Measurements from ENCODE around the gene CLN5. TPM values are rescaled to one million over a fixed set of nuclear protein-coding genes. Genes with fewer than 3 reads are reported as not detected.

CLN5 gene
- polyA plus RNA-seq, 1 experiment = 38.6 TPM

DNA sequence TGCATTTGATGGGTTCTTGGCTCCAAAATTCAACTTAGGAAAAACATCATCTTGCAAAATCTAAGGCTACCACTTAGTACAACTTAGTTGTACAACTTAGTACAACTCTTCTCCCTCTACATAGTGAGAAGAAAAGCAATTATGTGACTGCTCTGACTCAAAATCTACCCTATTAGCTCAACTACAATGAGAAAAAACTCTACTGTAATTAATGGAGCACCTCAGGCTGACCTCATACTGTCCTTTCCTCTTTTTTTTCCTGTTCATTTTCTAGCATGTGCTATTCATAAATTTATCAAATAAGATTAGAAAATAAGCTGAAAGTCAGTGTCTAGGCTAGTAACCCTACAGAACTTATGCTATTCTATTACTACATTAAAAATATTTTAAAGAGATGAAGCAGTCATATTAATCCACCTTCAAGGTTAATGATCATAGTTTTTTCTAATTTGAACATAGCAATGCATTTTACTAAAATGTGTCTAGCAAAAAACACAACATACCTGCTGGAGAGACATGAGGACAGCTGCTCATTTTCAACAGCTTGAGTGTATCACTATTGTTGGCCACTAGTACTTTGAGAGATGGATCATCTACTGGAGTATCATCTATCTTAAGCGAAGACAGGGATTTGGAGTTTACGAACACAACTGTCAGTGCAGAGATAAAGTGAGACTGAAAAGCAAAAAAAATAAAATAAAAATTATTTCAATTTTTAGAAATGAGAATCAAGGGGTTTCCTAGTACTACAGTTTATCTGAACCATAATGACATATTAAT is 23.2 kb downstream of the CLN5 start:
- no peak overlapping the region for H3K27ac ChIP-seq (ENCODE audit: low read depth, low read length)
- H3K9me3 ChIP-seq (ENCODE audit: control insufficient read depth, insufficient read depth, low read length) = no peaks in the 10 kb centered on the region

DNA sequence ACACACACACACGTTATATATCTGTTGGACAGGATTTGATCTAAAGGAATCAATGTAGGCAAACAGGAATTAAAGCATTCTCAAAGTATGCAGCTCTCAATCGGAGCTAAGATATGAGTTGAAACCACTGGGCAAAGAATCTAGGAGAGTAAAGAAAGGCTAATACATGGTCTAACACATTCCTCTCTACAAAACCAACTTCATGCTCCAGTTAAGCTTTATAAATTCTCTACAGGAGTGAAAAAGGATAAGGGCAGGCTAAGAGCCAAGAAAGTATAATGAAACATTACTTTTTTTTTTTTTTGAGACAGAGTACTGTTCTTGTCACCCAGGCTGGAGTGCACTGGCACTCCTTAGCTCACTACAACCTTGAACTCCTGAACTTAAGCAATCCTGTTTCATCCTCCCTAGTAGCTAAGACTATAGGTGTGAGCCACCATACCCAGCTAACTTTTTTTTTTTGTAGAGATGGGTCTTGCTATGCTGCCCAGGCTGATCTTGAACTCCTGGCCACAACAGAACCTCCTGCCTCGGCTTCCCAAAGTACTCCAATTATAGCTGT is 24.5 kb downstream of the CLN5 start:
- H3K4me3 ChIP-seq (ENCODE audit: low read depth, low read length) = no peak overlapping the region
- no peak for DNase-seq (ENCODE audit: low read depth, low spot score)
- CTCF ChIA-PET = interaction anchor here (0.5 to 1.4 kb wide), 3 partner anchors 13 to 1331 kb away, joined by 4 to 11 read pairs (median 6); no protein-coding TSS in a partner anchor
- no peaks in the 10 kb centered on the region for H3K27me3 ChIP-seq (ENCODE audit: control insufficient read depth, insufficient read depth, low read length)
- H3K27ac ChIP-seq (ENCODE audit: low read depth, low read length) = no peak overlapping the region
- POLR2A ChIA-PET = interaction anchor here (0.6 to 0.7 kb wide), 2 partner anchors 9 to 491 kb away, joined by 4 read pairs; no protein-coding TSS in a partner anchor
- TF ChIP-seq, protein P1, sequence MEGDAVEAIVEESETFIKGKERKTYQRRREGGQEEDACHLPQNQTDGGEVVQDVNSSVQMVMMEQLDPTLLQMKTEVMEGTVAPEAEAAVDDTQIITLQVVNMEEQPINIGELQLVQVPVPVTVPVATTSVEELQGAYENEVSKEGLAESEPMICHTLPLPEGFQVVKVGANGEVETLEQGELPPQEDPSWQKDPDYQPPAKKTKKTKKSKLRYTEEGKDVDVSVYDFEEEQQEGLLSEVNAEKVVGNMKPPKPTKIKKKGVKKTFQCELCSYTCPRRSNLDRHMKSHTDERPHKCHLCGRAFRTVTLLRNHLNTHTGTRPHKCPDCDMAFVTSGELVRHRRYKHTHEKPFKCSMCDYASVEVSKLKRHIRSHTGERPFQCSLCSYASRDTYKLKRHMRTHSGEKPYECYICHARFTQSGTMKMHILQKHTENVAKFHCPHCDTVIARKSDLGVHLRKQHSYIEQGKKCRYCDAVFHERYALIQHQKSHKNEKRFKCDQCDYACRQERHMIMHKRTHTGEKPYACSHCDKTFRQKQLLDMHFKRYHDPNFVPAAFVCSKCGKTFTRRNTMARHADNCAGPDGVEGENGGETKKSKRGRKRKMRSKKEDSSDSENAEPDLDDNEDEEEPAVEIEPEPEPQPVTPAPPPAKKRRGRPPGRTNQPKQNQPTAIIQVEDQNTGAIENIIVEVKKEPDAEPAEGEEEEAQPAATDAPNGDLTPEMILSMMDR (IDR thresholded peaks at IDR 0.05; ENCODE audit: low read depth, low read length) = no peak
- H3K9me3 ChIP-seq (ENCODE audit: control insufficient read depth, insufficient read depth, low read length) = no peaks in the 10 kb centered on the region

More for the DNA sequence above, 23.2 kb downstream of the CLN5 start:
- CTCF ChIA-PET = interaction anchor here (1.4 to 1.7 kb wide), 3 partner anchors 9 to 35 kb away, joined by 3 to 20 read pairs (median 9); no protein-coding TSS in a partner anchor
- Histone ChIP-seq H3K4me3 (ENCODE audit: low read depth, low read length) (no peak overlapping the region), H3K27me3 (ENCODE audit: control insufficient read depth, insufficient read depth, low read length) (no peaks in the 10 kb centered on the region)
- TF ChIP-seq, protein P1 (IDR thresholded peaks at IDR 0.05; ENCODE audit: low read depth, low read length) = no peak
- POLR2A ChIA-PET = no interaction called here
- DNase-seq (ENCODE audit: low read depth, low spot score) = no peak

DNA sequence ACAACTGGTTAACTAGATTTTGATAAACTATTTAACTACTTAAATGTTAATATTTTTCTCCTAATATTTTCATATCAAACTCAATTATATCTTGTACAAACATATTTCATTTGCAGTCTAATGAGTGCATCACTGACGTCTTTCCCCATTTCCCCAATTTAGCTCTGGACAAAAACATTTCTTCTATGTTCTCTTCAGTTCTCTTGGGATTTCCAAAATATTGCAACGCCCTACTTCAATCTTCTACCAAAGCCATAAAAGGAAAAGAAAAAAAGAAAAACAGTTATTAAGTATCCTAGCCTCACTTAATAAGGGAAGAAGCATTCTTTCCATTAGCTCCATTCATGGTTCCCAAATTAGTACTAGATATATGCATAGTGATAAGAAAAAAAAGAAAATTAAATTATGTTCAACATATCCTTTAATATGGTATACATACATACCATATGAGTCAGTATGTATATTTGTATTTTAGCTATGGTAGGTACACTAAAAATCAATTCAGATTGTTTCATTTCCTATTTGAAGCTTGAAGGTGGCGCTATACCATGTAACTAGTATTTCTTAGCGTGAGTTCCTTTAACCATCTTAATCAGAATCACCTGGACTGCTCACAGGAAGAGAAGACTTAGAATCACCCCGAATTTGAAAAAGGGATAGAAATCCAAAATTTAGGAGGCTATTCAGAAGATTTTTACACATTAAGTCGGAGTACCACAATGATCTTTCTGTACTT is 25.2 kb downstream of the CLN5 start:
- H3K27me3 ChIP-seq (ENCODE audit: control insufficient read depth, insufficient read depth, low read length) = no peaks in the 10 kb centered on the region
- CTCF ChIA-PET = interaction anchor here (0.7 to 2.3 kb wide), 4 partner anchors 14 to 37 kb away, joined by 4 to 20 read pairs (median 10); no protein-coding TSS in a partner anchor
- no peak for DNase-seq (ENCODE audit: low read depth, low spot score)
- no peaks in the 10 kb centered on the region for H3K9me3 ChIP-seq (ENCODE audit: control insufficient read depth, insufficient read depth, low read length)
- no peak overlapping the region for H3K27ac ChIP-seq (ENCODE audit: low read depth, low read length)
- TF ChIP-seq, protein P1 (IDR thresholded peaks at IDR 0.05; ENCODE audit: low read depth, low read length) = no peak
- POLR2A ChIA-PET = interaction anchor here (0.7 kb wide), 1 partner anchor 9 kb away, joined by 4 read pairs; no protein-coding TSS in a partner anchor
- no peak overlapping the region for H3K4me3 ChIP-seq (ENCODE audit: low read depth, low read length)

DNA sequence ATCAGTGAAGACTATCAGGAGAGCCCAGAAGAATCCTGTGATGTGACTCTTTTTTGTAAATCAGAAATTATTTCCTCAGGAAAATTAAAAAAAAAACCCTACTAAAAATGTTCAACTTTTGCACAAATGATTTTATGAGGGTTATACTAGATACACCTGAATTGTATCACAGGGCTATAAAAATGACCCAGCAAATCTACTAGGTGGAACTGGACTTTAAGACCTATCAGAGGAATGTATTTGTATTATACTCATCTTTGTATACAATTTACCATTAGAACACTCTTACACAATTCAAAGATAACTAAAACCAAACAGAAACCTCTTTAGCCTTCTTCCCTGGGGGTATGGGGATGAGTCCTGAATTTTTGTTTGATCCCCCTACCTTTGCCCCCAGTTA is 27.9 kb downstream of the CLN5 start:
- TF ChIP-seq, protein P1 (IDR thresholded peaks at IDR 0.05; ENCODE audit: low read depth, low read length) = no peak
- no peak overlapping the region for H3K27ac ChIP-seq (ENCODE audit: low read depth, low read length)
- POLR2A ChIA-PET = no interaction called here
- CTCF ChIA-PET = interaction anchor here (1.0 to 2.3 kb wide), 3 partner anchors 16 to 40 kb away, joined by 5 to 20 read pairs (median 10); no protein-coding TSS in a partner anchor
- H3K9me3 ChIP-seq (ENCODE audit: control insufficient read depth, insufficient read depth, low read length) = no peaks in the 10 kb centered on the region
- no peaks in the 10 kb centered on the region for H3K27me3 ChIP-seq (ENCODE audit: control insufficient read depth, insufficient read depth, low read length)
- no peak for DNase-seq (ENCODE audit: low read depth, low spot score)
- no peak overlapping the region for H3K4me3 ChIP-seq (ENCODE audit: low read depth, low read length)

All from AG04450 (cell line).